KMS-11 (cell line): ENCODE results near the gene SZRD1.

Source experiments
- H2AFZ ChIP-seq: fragments of 200-600 bp; sonication (generic); 2 replicates; pipeline ENCODE4 v1.6.1; 2016; ENCODE audit warnings: antibody characterized with exemption, mixed run types, low read depth
- H3K27ac ChIP-seq: fragments of 200-600 bp; sonication (generic); 2 replicates; pipeline ENCODE4 v1.6.1; 2016; ENCODE audit warnings: mild to moderate bottlenecking, mixed run types
- H3K27me3 ChIP-seq: fragments of 200-600 bp; sonication (generic); 2 replicates; pipeline ENCODE4 v1.6.1; 2017; ENCODE audit warnings: mild to moderate bottlenecking, low read depth, mixed run types, moderate library complexity; ENCODE audit not compliant: insufficient read depth
- H3K36me3 ChIP-seq: fragments of 200-600 bp; sonication (generic); 2 replicates; pipeline ENCODE4 v1.6.1; 2017; ENCODE audit warnings: mild to moderate bottlenecking, mixed run types; ENCODE audit not compliant: insufficient read depth
- H3K4me1 ChIP-seq: fragments of 200-600 bp; sonication (generic); 2 replicates; pipeline ENCODE4 v1.6.1; 2016; ENCODE audit warnings: mild to moderate bottlenecking, low read depth, mixed run types; ENCODE audit not compliant: poor library complexity, severe bottlenecking
- H3K4me2 ChIP-seq: fragments of 200-600 bp; sonication (generic); 2 replicates; pipeline ENCODE4 v1.7.0; 2016; ENCODE audit warnings: mild to moderate bottlenecking, mixed run types
- H3K4me3 ChIP-seq: fragments of 200-600 bp; sonication (generic); IDR thresholded peaks from 2 replicates; pipeline ENCODE4 v1.6.1; 2017; ENCODE audit warnings: low read depth, low read length, mixed read lengths; ENCODE audit not compliant: insufficient read depth
- H3K79me2 ChIP-seq: fragments of 200-600 bp; sonication (generic); 2 replicates; pipeline ENCODE4 v1.6.1; 2016; ENCODE audit warnings: low read depth, mixed run types; ENCODE audit not compliant: insufficient read depth
- H3K9ac ChIP-seq: fragments of 200-600 bp; sonication (generic); 2 replicates; pipeline ENCODE4 v1.6.1; 2016; ENCODE audit warnings: mild to moderate bottlenecking, mixed run types
- H4K20me1 ChIP-seq: fragments of 200-600 bp; sonication (generic); 2 replicates; pipeline ENCODE4 v1.6.1; 2016; ENCODE audit warnings: mild to moderate bottlenecking, mixed run types; ENCODE audit not compliant: insufficient read depth
- TF ChIP-seq, protein P1 (sequence below): fragments of 200-600 bp; sonication (generic); conservative IDR thresholded peaks from 2 replicates; pipeline ENCODE4 v1.6.1; 2017; ENCODE audit warnings: low read depth, mild to moderate bottlenecking, antibody characterized with exemption, low read length, moderate library complexity, mixed read lengths

SZRD1 gene

GRCh38 chr1:16413191-16413590, 46.1 kb downstream of the SZRD1 start:
- Histone ChIP-seq H3K36me3 (no peaks in the 10 kb centered on the region), H3K79me2 (no peaks in the 10 kb centered on the region), H4K20me1 (no peaks in the 10 kb centered on the region), H3K27ac (no peak overlapping the region), H3K4me1 (no peaks in the 10 kb centered on the region), H3K9ac (no peak overlapping the region), H3K4me3 (no peak overlapping the region), H3K27me3 (no peaks in the 10 kb centered on the region; the same call in 1 of the 2 replicates), H3K4me2 (no peak overlapping the region), H2AFZ (no peak overlapping the region)
- TF ChIP-seq, protein P1, sequence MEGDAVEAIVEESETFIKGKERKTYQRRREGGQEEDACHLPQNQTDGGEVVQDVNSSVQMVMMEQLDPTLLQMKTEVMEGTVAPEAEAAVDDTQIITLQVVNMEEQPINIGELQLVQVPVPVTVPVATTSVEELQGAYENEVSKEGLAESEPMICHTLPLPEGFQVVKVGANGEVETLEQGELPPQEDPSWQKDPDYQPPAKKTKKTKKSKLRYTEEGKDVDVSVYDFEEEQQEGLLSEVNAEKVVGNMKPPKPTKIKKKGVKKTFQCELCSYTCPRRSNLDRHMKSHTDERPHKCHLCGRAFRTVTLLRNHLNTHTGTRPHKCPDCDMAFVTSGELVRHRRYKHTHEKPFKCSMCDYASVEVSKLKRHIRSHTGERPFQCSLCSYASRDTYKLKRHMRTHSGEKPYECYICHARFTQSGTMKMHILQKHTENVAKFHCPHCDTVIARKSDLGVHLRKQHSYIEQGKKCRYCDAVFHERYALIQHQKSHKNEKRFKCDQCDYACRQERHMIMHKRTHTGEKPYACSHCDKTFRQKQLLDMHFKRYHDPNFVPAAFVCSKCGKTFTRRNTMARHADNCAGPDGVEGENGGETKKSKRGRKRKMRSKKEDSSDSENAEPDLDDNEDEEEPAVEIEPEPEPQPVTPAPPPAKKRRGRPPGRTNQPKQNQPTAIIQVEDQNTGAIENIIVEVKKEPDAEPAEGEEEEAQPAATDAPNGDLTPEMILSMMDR: no peak

- H3K36me3 ChIP-seq: no peaks in the 10 kb centered on the region
- H4K20me1 ChIP-seq: no peaks in the 10 kb centered on the region
- no peak overlapping the region for H3K27ac ChIP-seq
- no peak overlapping the region for H3K4me2 ChIP-seq
- H3K4me1 ChIP-seq: peaks cover 18% of the 10 kb centered on the region
- H3K9ac ChIP-seq: no peak overlapping the region
- TF ChIP-seq, protein P1: no peak
- no peak overlapping the region for H2AFZ ChIP-seq
- H3K27me3 ChIP-seq: peaks cover 38% of the 10 kb centered on the region
- H3K4me3 ChIP-seq: no peak overlapping the region
- no peaks in the 10 kb centered on the region for H3K79me2 ChIP-seq
These were observed 51.9 kb downstream of the SZRD1 start for GRCh38 chr1:16418823-16419425.

DNA sequence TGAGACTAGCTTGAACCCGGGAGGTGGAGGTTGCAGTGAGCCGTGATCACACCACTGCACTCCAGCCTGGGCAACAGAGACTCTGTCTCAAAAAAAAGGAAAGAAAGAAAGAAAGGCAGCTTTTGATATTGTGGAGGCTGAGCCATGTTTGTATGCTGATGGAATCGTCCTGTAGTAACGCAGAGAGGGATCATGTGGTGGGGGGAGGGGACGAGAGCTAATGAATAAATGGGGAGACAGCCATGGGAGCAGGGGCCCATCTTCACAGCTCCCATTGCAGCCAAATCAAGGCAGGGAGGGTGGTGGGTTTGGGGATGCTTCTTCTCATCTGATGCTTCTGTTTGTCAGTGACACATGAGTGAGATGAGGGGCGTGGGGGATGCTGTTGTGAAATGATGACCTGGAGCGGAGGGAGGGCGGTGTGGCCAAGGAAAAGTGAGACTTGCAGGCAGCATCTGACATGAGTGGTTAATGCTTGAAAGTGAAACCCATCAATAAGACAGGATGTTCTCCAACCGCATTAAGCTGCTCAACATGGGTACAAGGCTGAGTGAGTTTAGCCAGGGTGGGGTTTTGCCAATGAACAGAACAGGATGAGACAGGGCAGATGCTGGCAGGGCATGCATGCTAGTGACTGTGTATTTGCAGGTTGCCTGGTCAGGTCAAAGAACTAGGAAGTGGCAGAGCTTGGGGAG, 53.5 kb downstream of the SZRD1 start:
- TF ChIP-seq, protein P1: no peak
- Histone ChIP-seq H3K27me3 (peaks cover 38% of the 10 kb centered on the region), H3K36me3 (no peaks in the 10 kb centered on the region), H3K9ac (no peak overlapping the region), H3K4me3 (no peak overlapping the region), H3K4me1 (peaks cover 18% of the 10 kb centered on the region), H3K4me2 (peak overlapping the region; percentile 59), H2AFZ (no peak overlapping the region), H3K27ac (no peak overlapping the region), H4K20me1 (no peaks in the 10 kb centered on the region), H3K79me2 (no peaks in the 10 kb centered on the region)

DNA sequence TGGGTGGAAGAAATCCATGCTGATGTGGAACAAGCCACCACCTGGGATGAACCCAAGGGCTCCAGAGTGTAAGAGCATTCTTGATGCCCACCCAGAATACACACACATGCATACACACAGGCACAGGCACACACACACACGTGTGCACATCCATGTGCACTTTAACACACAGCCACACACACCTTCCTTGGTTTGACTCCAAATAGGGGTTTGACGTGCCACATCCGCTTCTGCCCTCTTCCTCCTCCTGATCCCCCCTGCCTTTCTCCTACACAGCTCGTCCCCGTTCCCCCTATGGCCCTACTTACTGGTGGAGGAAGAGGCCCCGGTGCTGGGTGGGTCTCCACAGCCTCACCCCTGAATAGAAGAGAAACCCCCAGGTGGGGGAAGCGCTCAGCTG, 54.2 kb downstream of the SZRD1 start:
- H3K4me2 ChIP-seq: peak overlapping the region; percentile 59
- no peaks in the 10 kb centered on the region for H4K20me1 ChIP-seq
- peaks cover 38% of the 10 kb centered on the region for H3K27me3 ChIP-seq
- H3K36me3 ChIP-seq: no peaks in the 10 kb centered on the region
- H3K27ac ChIP-seq: no peak overlapping the region
- peaks cover 18% of the 10 kb centered on the region for H3K4me1 ChIP-seq
- H2AFZ ChIP-seq: no peak overlapping the region
- no peak overlapping the region for H3K9ac ChIP-seq
- TF ChIP-seq, protein P1: no peak
- no peaks in the 10 kb centered on the region for H3K79me2 ChIP-seq
- H3K4me3 ChIP-seq: no peak overlapping the region
